Right lobe of liver (tissue), 6 donors: ENCODE results near the gene IMMT. TPM values are rescaled to one million over a fixed set of nuclear protein-coding genes. Genes with fewer than 3 reads are reported as not detected.

Experiments used
- ATAC-seq, 4 donors: fragments of 200-7000 bp; cut with Tn5 transposase; one replicate each; pipeline ENCODE4 v1.9.1; 2020; ENCODE audit warnings: mild to moderate bottlenecking in 4 of 4, moderate library complexity in 4 of 4
- DNase-seq, 3 donors: peaks; one replicate each; pipeline ENCODE4 v3.0.0-alpha.2; 2020
- H3K27ac ChIP-seq, 3 donors: fragments of 200-600 bp; one replicate each; pipeline ENCODE4 v1.8.0; 2022
- H3K27me3 ChIP-seq, 2 donors: fragments of 200-600 bp; one replicate each; pipeline ENCODE4 v1.8.0; 2022
- H3K36me3 ChIP-seq, 4 donors: fragments of 200-600 bp; sonication (generic) in 1 of 4; one replicate each; pipeline versions ENCODE4 v1.5.1 to v1.8.0; 2017 to 2022; ENCODE audit warnings: control low read depth in 1 of 4
- H3K4me1 ChIP-seq, 4 donors: fragments of 200-600 bp; sonication (generic) in 1 of 4; one replicate each; pipeline versions ENCODE4 v1.5.1 to v1.8.0; 2017 to 2022; ENCODE audit warnings: control low read depth in 1 of 4
- H3K4me3 ChIP-seq, 3 donors: fragments of 200-600 bp; one replicate each; pipeline ENCODE4 v1.8.0; 2022
- H3K9me3 ChIP-seq, 4 donors: fragments of 200-600 bp; sonication (generic) in 1 of 4; one replicate each; pipeline versions ENCODE4 v1.5.1 to v1.8.0; 2017 to 2022; ENCODE audit warnings: control low read depth in 1 of 4
- CTCF ChIP-seq, 4 donors: fragments of 200-600 bp in 3 of 4; fragments of 450-650 bp in 1 of 4; IDR thresholded peaks; one replicate each; pipeline versions ENCODE4 v1.5.1 to v1.8.0; 2016 to 2022; ENCODE audit warnings: antibody characterized with exemption in 4 of 4, mild to moderate bottlenecking in 2 of 4
- POLR2A ChIP-seq: fragments of 450-650 bp; IDR thresholded peaks from one replicate; pipeline ENCODE4 v1.6.1; 2017; ENCODE audit warnings: antibody characterized with exemption, mild to moderate bottlenecking
- WGBS: methylation state at CpG from one replicate; pipeline ENCODE4 v1.1.6; 2018; ENCODE audit warnings: low coverage, low lambda C conversion rate; ENCODE audit not compliant: insufficient coverage; ENCODE audit errors: missing lambda C conversion rate; 5-methylcytosine and 5-hydroxymethylcytosine counted together
- intact Hi-C, 2 donors: fragments of 100-400 bp; cut with DNase I; formaldehyde crosslinking; loops; one replicate each; pipeline versions ENCODE4 v1.11.2 to v1.14.1; 2022
- total RNA-seq, 6 experiments: library from RNA; depleted of rRNA in 2 of 6; stranded (reverse); fragments of >200 nt in 2 of 6; fragmentation: NEBNext Ultra II Directional in 3 of 6; extraction: Animal tissue kit (Norgen Biotek cat#: 25700) in 3 of 6; gene quantifications; one replicate each; pipeline versions ENCODE4 v1.1.0 to v1.2.4, GENCODE V29; 2016 to 2023
- donor health status: DM: no; HTN: yes; CAD: no.
- donor health status: DM: no; HTN: no; CAD: no.
- donor health status: DM: no; HTN: no; CAD: no.
- donor health status: DM: no; HTN: yes; CAD: no.
- donor health status: DM: no; HTN: yes; CAD: no.

IMMT gene
- total RNA-seq, 6 experiments from 2014 or later = 48.9 to 56.9 (median 52.5) TPM

- H3K4me3 ChIP-seq = no peak overlapping the region
- no peaks in the 10 kb centered on the region for H3K9me3 ChIP-seq
- 69% methylated on average over 7 of the region's 12 CpGs for WGBS
- no peaks in the 10 kb centered on the region for H3K27me3 ChIP-seq
- H3K36me3 ChIP-seq = no peaks in the 10 kb centered on the region
- TF ChIP-seq CTCF (IDR thresholded peaks at IDR 0.05) (no peak), POLR2A (no peak)
- no peaks in the 10 kb centered on the region for H3K4me1 ChIP-seq
- intact Hi-C loops = no loop called here
- no peak for ATAC-seq
- DNase-seq = no peak
- H3K27ac ChIP-seq = no peak overlapping the region
These were observed 40.1 kb upstream of the IMMT start for GRCh38 chr2:86235196-86235980.

GRCh38 chr2:86234563-86235131 lies 39.4 kb upstream of the IMMT start:
- ATAC-seq = no peak
- no peak for DNase-seq
- H3K27ac ChIP-seq = no peak overlapping the region

GRCh38 chr2:86233436-86233835 lies 38.2 kb upstream of the IMMT start:
- ATAC-seq = no peak
- intact Hi-C loops = no loop called here
- TF ChIP-seq CTCF (IDR thresholded peaks at IDR 0.05) = no peak
- no peak for TF ChIP-seq POLR2A
- DNase-seq = no peak
- H3K36me3 ChIP-seq = no peaks in the 10 kb centered on the region
- H3K9me3 ChIP-seq = no peaks in the 10 kb centered on the region
- H3K4me3 ChIP-seq = no peak overlapping the region
- 36% methylated on average over 4 of the region's 4 CpGs for WGBS
- no peak overlapping the region for H3K27ac ChIP-seq
- no peaks in the 10 kb centered on the region for H3K27me3 ChIP-seq
- H3K4me1 ChIP-seq = no peaks in the 10 kb centered on the region

More at GRCh38 chr2:86234563-86235131, 39.4 kb upstream of the IMMT start:
- no peaks in the 10 kb centered on the region for H3K36me3 ChIP-seq
- no peaks in the 10 kb centered on the region for H3K9me3 ChIP-seq
- 62% methylated on average over 3 of the region's 3 CpGs for WGBS
- no peaks in the 10 kb centered on the region for H3K4me1 ChIP-seq
- no peaks in the 10 kb centered on the region for H3K27me3 ChIP-seq
- intact Hi-C loops = no loop called here
- TF ChIP-seq POLR2A (no peak), CTCF (IDR thresholded peaks at IDR 0.05) (no peak)
- H3K4me3 ChIP-seq = no peak overlapping the region

- Histone ChIP-seq H3K4me3 (no peak overlapping the region), H3K4me1 (no peaks in the 10 kb centered on the region), H3K27ac (no peak overlapping the region), H3K27me3 (no peaks in the 10 kb centered on the region), H3K36me3 (no peaks in the 10 kb centered on the region), H3K9me3 (no peaks in the 10 kb centered on the region)
- DNase-seq (no peak), ATAC-seq (no peak)
- no peak for TF ChIP-seq POLR2A
- TF ChIP-seq CTCF (IDR thresholded peaks at IDR 0.05) = no peak
- no CpG with 5 or more reads among the region's 6 CpGs for WGBS
- intact Hi-C loops = no loop called here
These were observed 37.6 kb upstream of the IMMT start for GRCh38 chr2:86232910-86233309.
